IMR-90 (cell line): Measurements from ENCODE around the gene C1orf74. TPM values are rescaled to one million over a fixed set of nuclear protein-coding genes. Genes with fewer than 3 reads are reported as not detected.

Experiments
- ATAC-seq: fragments of 200-7000 bp; cut with Tn5 transposase; 2 replicates; pipeline ENCODE4 v1.9.1; 2020; ENCODE audit warnings: low read depth, mild to moderate bottlenecking, moderate library complexity
- BruUV-seq: library from RNA; stranded (reverse); fragments of 400-500 nt; replicated peaks from 2 replicates; lab custom pipeline; 2021; lab: Mats Ljungman, UMichigan
- CTCF ChIA-PET: fragments of 300-600 bp; formaldehyde crosslinking; extraction: SDS; loops from one replicate; lab custom pipeline; 2021; ENCODE audit warnings: antibody characterized with exemption; lab: Yijun Ruan, JAX
- POLR2A ChIA-PET: fragments of 300-600 bp; sonication (Branson Sonifier 250); formaldehyde crosslinking; loops from one replicate; lab custom pipeline; 2022; ENCODE audit warnings: antibody characterized with exemption; ENCODE audit not compliant: unreplicated experiment; lab: Charles Lee
- DNase-seq: peaks from one replicate; pipeline ENCODE4 v3.0.0; 2013
- H2AFZ ChIP-seq: replicated peaks from 2 replicates; pipeline ENCODE3; 2013; ENCODE audit warnings: low read length, mild to moderate bottlenecking; ENCODE audit not compliant: poor library complexity
- H2AK5ac ChIP-seq: 2 replicates; pipeline ENCODE4 v1.6.1; 2013; ENCODE audit warnings: low read depth, low read length, inconsistent platforms
- H2AK9ac ChIP-seq: replicated peaks from 2 replicates; pipeline ENCODE3; 2013; ENCODE audit warnings: mild to moderate bottlenecking, low read depth, low read length, moderate library complexity; ENCODE audit not compliant: poor library complexity
- H2BK120ac ChIP-seq: 2 replicates; pipeline ENCODE4 v1.6.1; 2013; ENCODE audit warnings: low read depth, low read length, inconsistent platforms
- H2BK15ac ChIP-seq: 3 replicates; pipeline ENCODE4 v1.6.1; 2013; ENCODE audit warnings: low read depth, low read length, inconsistent platforms
- H2BK20ac ChIP-seq: 2 replicates; pipeline ENCODE4 v1.6.1; 2013; ENCODE audit warnings: low read depth, mild to moderate bottlenecking, inconsistent platforms, low read length, moderate library complexity
- H2BK5ac ChIP-seq: 2 replicates; pipeline ENCODE4 v1.6.1; 2013; ENCODE audit warnings: mild to moderate bottlenecking, low read depth, low read length, inconsistent platforms; ENCODE audit not compliant: poor library complexity, severe bottlenecking
- H3K14ac ChIP-seq: replicated peaks from 2 replicates; pipeline ENCODE4 v1.6.1; 2013; ENCODE audit warnings: low read depth, low read length, inconsistent platforms
- H3K18ac ChIP-seq: 2 replicates; pipeline ENCODE4 v1.6.1; 2013; ENCODE audit warnings: low read depth, low read length, control low read depth
- H3K23ac ChIP-seq: 2 replicates; pipeline ENCODE4 v1.6.1; 2013; ENCODE audit warnings: low read depth, low read length, inconsistent platforms
- H3K27ac ChIP-seq: 2 replicates; pipeline ENCODE4 v1.5.1; 2013; ENCODE audit warnings: mild to moderate bottlenecking, control low read depth, low read length; ENCODE audit not compliant: insufficient read depth
- H3K27me3 ChIP-seq: 2 replicates; pipeline ENCODE4 v1.6.1; 2013; ENCODE audit warnings: low read length; ENCODE audit not compliant: control insufficient read depth, insufficient read depth
- H3K36me3 ChIP-seq: 2 replicates; pipeline ENCODE4 v1.6.1; 2013; ENCODE audit warnings: low read length, mixed read lengths; ENCODE audit not compliant: control insufficient read depth, insufficient read depth
- H3K4ac ChIP-seq: 2 replicates; pipeline ENCODE4 v1.6.1; 2013; ENCODE audit warnings: low read depth, low read length, inconsistent platforms
- H3K4me1 ChIP-seq: 2 replicates; pipeline ENCODE4 v1.6.1; 2013; ENCODE audit warnings: low read length, mixed read lengths; ENCODE audit not compliant: control insufficient read depth, insufficient read depth
- H3K4me2 ChIP-seq: 2 replicates; pipeline ENCODE4 v1.6.1; 2013; ENCODE audit warnings: low read depth, mild to moderate bottlenecking, control low read depth, low read length, moderate library complexity
- H3K4me3 ChIP-seq: 2 replicates; pipeline ENCODE4 v1.5.1; 2013; ENCODE audit warnings: low read depth, mild to moderate bottlenecking, control low read depth, low read length, moderate library complexity; ENCODE audit not compliant: insufficient read depth
- H3K56ac ChIP-seq: 2 replicates; pipeline ENCODE4 v1.6.1; 2013; ENCODE audit warnings: low read length, inconsistent platforms; ENCODE audit not compliant: insufficient read depth; ENCODE audit errors: extremely low read depth
- H3K79me1 ChIP-seq, 2 experiments: 2 replicates each; pipeline ENCODE4 v1.6.1; 2013; ENCODE audit warnings: low read length in 2 of 2, inconsistent platforms in 1 of 2, low read depth in 1 of 2
- H3K9ac ChIP-seq: 2 replicates; pipeline ENCODE4 v1.6.1; 2013; ENCODE audit warnings: low read depth, low read length, control low read depth
- H3K9me1 ChIP-seq: 2 replicates; pipeline ENCODE4 v1.6.1; 2013; ENCODE audit warnings: low read length, inconsistent platforms; ENCODE audit not compliant: insufficient read depth
- H3K9me3 ChIP-seq: 2 replicates; pipeline ENCODE4 v1.6.1; 2013; ENCODE audit warnings: low read length; ENCODE audit not compliant: control insufficient read depth, insufficient read depth
- H4K20me1 ChIP-seq: 2 replicates; pipeline ENCODE4 v1.6.1; 2013; ENCODE audit warnings: low read length, inconsistent platforms; ENCODE audit not compliant: insufficient read depth
- H4K5ac ChIP-seq: 2 replicates; pipeline ENCODE4 v1.6.1; 2013; ENCODE audit warnings: mild to moderate bottlenecking, low read depth, low read length, control low read depth
- H4K8ac ChIP-seq, 2 experiments: 2 replicates each; pipeline ENCODE4 v1.6.1; 2013; ENCODE audit warnings: low read depth in 2 of 2, low read length in 2 of 2, control low read depth in 1 of 2, inconsistent platforms in 1 of 2
- H4K91ac ChIP-seq: 2 replicates; pipeline ENCODE4 v1.6.1; 2013; ENCODE audit warnings: low read depth, low read length, inconsistent platforms; ENCODE audit not compliant: insufficient read depth
- BHLHE40 ChIP-seq: fragments of 150-350 bp; IDR thresholded peaks from 2 replicates; pipeline ENCODE4 v1.6.1; 2016; ENCODE audit warnings: mild to moderate bottlenecking, low read depth, low read length
- CEBPB ChIP-seq: IDR thresholded peaks from 2 replicates; pipeline ENCODE4 v1.6.1; 2012; ENCODE audit warnings: low read depth, low read length, improper control_type of control experiment
- CHD1 ChIP-seq: IDR thresholded peaks from 2 replicates; pipeline ENCODE4 v1.6.1; 2012; ENCODE audit warnings: low read depth, low read length, improper control_type of control experiment
- CTCF ChIP-seq: conservative IDR thresholded peaks from 2 replicates; pipeline ENCODE4 v1.5.1; 2012; ENCODE audit warnings: mild to moderate bottlenecking, low read depth, low read length, improper control_type of control experiment
- ELK1 ChIP-seq: fragments of 150-350 bp; IDR thresholded peaks from 2 replicates; pipeline ENCODE4 v1.6.1; 2016; ENCODE audit warnings: low read depth, mild to moderate bottlenecking, low read length, moderate library complexity, borderline replicate concordance
- FOS ChIP-seq: fragments of 150-350 bp; IDR thresholded peaks from 2 replicates; pipeline ENCODE4 v1.6.1; 2016; ENCODE audit warnings: low read depth, low read length
- MAFK ChIP-seq: IDR thresholded peaks from 2 replicates; pipeline ENCODE4 v1.6.1; 2012; ENCODE audit warnings: low read depth, low read length, improper control_type of control experiment
- MAZ ChIP-seq: IDR thresholded peaks from 2 replicates; pipeline ENCODE4 v1.6.1; 2012; ENCODE audit warnings: low read depth, mild to moderate bottlenecking, low read length, improper control_type of control experiment, moderate library complexity, borderline replicate concordance
- MXI1 ChIP-seq: IDR thresholded peaks from 2 replicates; pipeline ENCODE4 v1.6.1; 2012; ENCODE audit warnings: low read depth, mild to moderate bottlenecking, low read length, moderate library complexity, borderline replicate concordance
- NFE2L2 ChIP-seq: fragments of 150-350 bp; IDR thresholded peaks from 2 replicates; pipeline ENCODE4 v1.6.1; 2016; ENCODE audit warnings: low read depth, mild to moderate bottlenecking, low read length
- POLR2A ChIP-seq: IDR thresholded peaks from 2 replicates; pipeline ENCODE4 v1.6.1; 2012; ENCODE audit warnings: mild to moderate bottlenecking, low read depth, low read length
- RAD21 ChIP-seq: IDR thresholded peaks from 2 replicates; pipeline ENCODE4 v1.6.1; 2012; ENCODE audit warnings: low read length, improper control_type of control experiment
- RCOR1 ChIP-seq: IDR thresholded peaks from 2 replicates; pipeline ENCODE4 v1.6.1; 2012; ENCODE audit warnings: mild to moderate bottlenecking, low read length, improper control_type of control experiment; ENCODE audit not compliant: insufficient replicate concordance
- RFX5 ChIP-seq: IDR thresholded peaks from 2 replicates; pipeline ENCODE4 v1.8.0; 2012; ENCODE audit warnings: low read depth, mild to moderate bottlenecking, low read length, moderate library complexity
- SMC3 ChIP-seq: fragments of 150-350 bp; IDR thresholded peaks from 2 replicates; pipeline ENCODE4 v1.6.1; 2016; ENCODE audit warnings: low read depth, mild to moderate bottlenecking, antibody characterized with exemption, low read length, moderate library complexity
- USF2 ChIP-seq: fragments of 150-350 bp; IDR thresholded peaks from 2 replicates; pipeline ENCODE4 v1.6.1; 2017; ENCODE audit warnings: mild to moderate bottlenecking, antibody characterized with exemption, low read length, low read depth
- WGBS, 2 experiments: methylation state at CpG; one replicate each; pipeline versions ENCODE4 v1.1.5 to v1.1.7; 2013; ENCODE audit warnings: missing lambda C conversion rate in 2 of 2; ENCODE audit not compliant: insufficient read length in 1 of 2; ENCODE audit errors: extremely low coverage in 2 of 2; 5-methylcytosine and 5-hydroxymethylcytosine counted together
- dilution Hi-C: fragments of 300-500 bp; cut with HindIII; formaldehyde crosslinking; loops from one replicate; pipeline ENCODE4 v1.14.3; 2018; ENCODE audit warnings: low sequenced_read_pairs; ENCODE audit not compliant: unreplicated experiment
- in situ Hi-C: fragments of 300-500 bp; cut with MboI; formaldehyde crosslinking; loops from 3 replicates; pipeline ENCODE4 v1.14.3; 2019; ENCODE audit warnings: low sequenced_read_pairs, inconsistent platforms, mixed read lengths
- intact Hi-C: fragments of 100-400 bp; cut with micrococcal nuclease; formaldehyde crosslinking; loops from 2 replicates; pipeline ENCODE4 v1.10.0; 2022
- polyA plus RNA-seq, 3 experiments: library from polyadenylated mRNA; depleted of rRNA; stranded (reverse); fragments of >200 nt; gene quantifications; 2 replicates each; pipeline ENCODE4 v1.2.3, GENCODE V29; 2012; ENCODE audit warnings: low replicate concordance in 1 of 3
- total RNA-seq: library from RNA; depleted of rRNA; stranded (reverse); fragments of >200 nt; gene quantifications from 2 replicates; pipeline ENCODE4 v1.2.3, GENCODE V29; 2012

Gene C1orf74
- total and polyA plus RNA-seq, 2 of the 4 experiments (the other 2 are of a cell fraction): 1.1 to 4.3 TPM

GRCh38 chr1:209775678-209776077, 8.7 kb downstream of the C1orf74 start:
- H4K8ac ChIP-seq: no peak overlapping the region
- in situ Hi-C loops (no loop called here), dilution Hi-C loops (no loop called here), intact Hi-C loops (no loop called here)
- no peak overlapping the region for H3K4ac ChIP-seq
- H4K20me1 ChIP-seq: no peaks in the 10 kb centered on the region
- ATAC-seq: no peak
- H2BK15ac ChIP-seq: no peak overlapping the region
- H3K9ac ChIP-seq: no peak overlapping the region
- H2BK20ac ChIP-seq: no peak overlapping the region
- H3K27me3 ChIP-seq: no peaks in the 10 kb centered on the region
- H3K18ac ChIP-seq: no peak overlapping the region
- no peak overlapping the region for H2AK9ac ChIP-seq
- no peak for TF ChIP-seq CEBPB
- TF ChIP-seq SMC3: no peak
- TF ChIP-seq CHD1: no peak
- TF ChIP-seq ELK1: no peak
- no peak for TF ChIP-seq BHLHE40
- no peak for TF ChIP-seq MAFK
- no peak for TF ChIP-seq NFE2L2
- no peak for TF ChIP-seq RAD21
- TF ChIP-seq FOS: no peak
- TF ChIP-seq CTCF: no peak
- no peak for TF ChIP-seq RCOR1
- no peak for TF ChIP-seq MAZ
- TF ChIP-seq MXI1: no peak
- TF ChIP-seq RFX5: no peak
- no peak for TF ChIP-seq USF2
- no peak for TF ChIP-seq POLR2A
- no peak overlapping the region for H3K4me3 ChIP-seq
- H3K9me3 ChIP-seq: no peaks in the 10 kb centered on the region
- H2BK120ac ChIP-seq: no peak overlapping the region
- no peak for DNase-seq
- H3K9me1 ChIP-seq: peaks cover 9% of the 10 kb centered on the region
- no TSS peak for BruUV-seq
- no peak overlapping the region for H4K91ac ChIP-seq
- POLR2A ChIA-PET: no interaction called here
- no peak overlapping the region for H4K5ac ChIP-seq
- H3K4me1 ChIP-seq: no peaks in the 10 kb centered on the region
- WGBS, 2 experiments: no CpG with 5 or more reads among the region's 2 CpGs
- no peak overlapping the region for H3K27ac ChIP-seq
- H3K23ac ChIP-seq: no peak overlapping the region
- H3K36me3 ChIP-seq: no peaks in the 10 kb centered on the region
- CTCF ChIA-PET: no interaction called here
- H3K56ac ChIP-seq: no peak overlapping the region
- peaks cover 0 to 6% of the 10 kb centered on the region in 2 experiments; a peak in 1 of 4 replicates for H3K79me1 ChIP-seq
- H2AFZ ChIP-seq: no peak overlapping the region
- H2BK5ac ChIP-seq: no peak overlapping the region
- H3K14ac ChIP-seq: no peak overlapping the region
- no peak overlapping the region for H2AK5ac ChIP-seq
- H3K4me2 ChIP-seq: no peak overlapping the region
